HepG2 (cell line): ENCODE measurements around the gene CDR2L. TPM values are rescaled to one million over a fixed set of nuclear protein-coding genes. Genes with fewer than 3 reads are reported as not detected.
A peak's percentile ranks its signal among the peaks of the same experiment; 100 is the strongest.

ENCODE experiments used
- AGO2 ChIP-seq: fragments of 200-400 bp; formaldehyde crosslinking; optimal IDR thresholded peaks from 2 replicates; pipeline ENCODE3; 2017; ENCODE audit warnings: mild to moderate bottlenecking, low read depth, low read length, moderate library complexity
- ARHGAP35 ChIP-seq: sonication (generic); formaldehyde crosslinking; IDR thresholded peaks from 2 replicates; pipeline ENCODE4 v1.9.0; 2022; ENCODE audit warnings: mild to moderate bottlenecking, inconsistent platforms, moderate library complexity, missing genetic modification reagents, borderline replicate concordance
- ASH2L ChIP-seq: fragments of 300-600, 200-600 bp; sonication (generic); IDR thresholded peaks from 2 replicates; pipeline ENCODE4 v1.7.0; 2017; ENCODE audit warnings: low read depth, mild to moderate bottlenecking, moderate library complexity, mixed read lengths, low read length; ENCODE audit not compliant: insufficient read length
- BCLAF1 ChIP-seq: fragments of 450-650 bp; IDR thresholded peaks from 2 replicates; pipeline ENCODE4 v1.6.1; 2017; ENCODE audit warnings: mild to moderate bottlenecking
- ETS1 ChIP-seq: sonication (generic); formaldehyde crosslinking; IDR thresholded peaks from 2 replicates; pipeline ENCODE4 v1.4.0; 2020; ENCODE audit warnings: missing genetic modification reagents
- HOXD1 ChIP-seq: sonication (generic); formaldehyde crosslinking; IDR thresholded peaks from 2 replicates; pipeline ENCODE4 v1.5.0; 2020; ENCODE audit warnings: missing genetic modification reagents
- POLR2AphosphoS2 ChIP-seq: IDR thresholded peaks from 2 replicates; pipeline ENCODE4 v1.6.1; 2011; ENCODE audit warnings: low read depth, low read length, improper control_type of control experiment
- XBP1 ChIP-seq: sonication (generic); formaldehyde crosslinking; IDR thresholded peaks from 2 replicates; pipeline ENCODE4 v1.5.0; 2020; ENCODE audit warnings: missing genetic modification reagents
- ZBTB46 ChIP-seq: sonication (generic); formaldehyde crosslinking; IDR thresholded peaks from 2 replicates; pipeline ENCODE4 v1.4.0; 2020; ENCODE audit warnings: mild to moderate bottlenecking, missing genetic modification reagents, borderline replicate concordance
- ZBTB8A ChIP-seq: sonication (generic); formaldehyde crosslinking; IDR thresholded peaks from 2 replicates; pipeline ENCODE4 v1.4.0; 2020; ENCODE audit warnings: mild to moderate bottlenecking, low read depth, missing genetic modification reagents, borderline replicate concordance
- ZNF230 ChIP-seq: sonication (generic); formaldehyde crosslinking; IDR thresholded peaks from 2 replicates; pipeline ENCODE4 v1.4.0; 2020; ENCODE audit warnings: mild to moderate bottlenecking, missing genetic modification reagents
- ZNF318 ChIP-seq: sonication (generic); formaldehyde crosslinking; IDR thresholded peaks from 2 replicates; pipeline ENCODE4 v1.4.0; 2020; ENCODE audit warnings: mild to moderate bottlenecking, missing genetic modification reagents
- ZNF572 ChIP-seq: sonication (generic); formaldehyde crosslinking; IDR thresholded peaks from 2 replicates; pipeline ENCODE4 v1.5.1; 2020; ENCODE audit warnings: mild to moderate bottlenecking, missing genetic modification reagents
- ZNF75D ChIP-seq: sonication (generic); formaldehyde crosslinking; IDR thresholded peaks from 2 replicates; pipeline ENCODE4 v1.8.1; 2023; ENCODE audit warnings: missing genetic modification reagents, mild to moderate bottlenecking, borderline replicate concordance
- polyA plus RNA-seq, 8 experiments: library from polyadenylated mRNA; depleted of rRNA in 3 of 8; stranded (reverse) in 7 of 8; unstranded in 1 of 8; fragments of >200 nt; fragmentation: Illumina TruSeq in 4 of 8; extraction: Trizol in 4 of 8; gene quantifications; 2 replicates each; pipeline versions ENCODE4 v1.2.1 to v1.2.3, GENCODE V29; 2011 to 2016; ENCODE audit warnings: low read depth in 4 of 8, missing spikeins in 1 of 8, mixed read lengths in 1 of 8; ENCODE audit not compliant: insufficient read depth in 1 of 8
- total RNA-seq, 5 experiments: library from RNA; depleted of rRNA; stranded (reverse); fragments of >200 nt; fragmentation: Illumina TruSeq; extraction: Trizol; gene quantifications; 2 replicates each; pipeline ENCODE4 v1.2.3, GENCODE V29; 2016; ENCODE audit warnings: low read depth in 1 of 5

Gene CDR2L
- total and polyA plus RNA-seq, 2 of the 13 experiments (the other 11 are each of a cell fraction or from before 2014, with no cell fraction given), result 1.9 to 2.1 TPM

GRCh38 chr17:74960570-74961342, 26.7 kb upstream of the CDR2L start (continued):
- TF ChIP-seq ETS1 (CRISPR knock-in tag) (no peak), ASH2L (no peak), ZBTB46 (CRISPR knock-in tag) (no peak), ZNF230 (peak; percentile 47; the same call in 1 of the 2 replicates), ZNF75D (CRISPR knock-in tag) (no peak), HOXD1 (CRISPR knock-in tag) (no peak), ZBTB8A (CRISPR knock-in tag) (no peak), POLR2AphosphoS2 (no peak), XBP1 (CRISPR knock-in tag) (no peak), ZNF572 (CRISPR knock-in tag) (peak; percentile 58; the same call in 1 of the 2 replicates), AGO2 (no peak), BCLAF1 (no peak), ZNF318 (CRISPR knock-in tag) (0 out of 2 replicates have a peak, but pooled peaks have one; percentile 70), ARHGAP35 (CRISPR knock-in tag) (peak; percentile 80)
